ENCODE measurements around the gene COL4A1. TPM values are rescaled to one million over a fixed set of nuclear protein-coding genes. Genes with fewer than 3 reads are reported as not detected.

The COL4A1 gene
- polyA plus RNA-seq, 6 donors from 2014 or later: not detected

- Mint-ChIP-seq H3K36me3 (no peaks in the 10 kb centered on the region), H3K4me3 (no peak overlapping the region), H3K4me1 (no peaks in the 10 kb centered on the region), H3K9me3 (peaks cover 0 to 2% (median 0%) of the 10 kb centered on the region in 7 donors), H3K27me3 (peaks cover 9 to 41% (median 23%) of the 10 kb centered on the region in 3 donors), H3K27ac (no peak overlapping the region)
- ATAC-seq (ENCODE audit: low read depth in 2 of 2): no peak
- DNase-seq: no peak
These were observed 177.9 kb downstream of the COL4A1 start for GRCh38 chr13:110129076-110129475.

- DNase-seq (no peak), ATAC-seq (ENCODE audit: low read depth in 2 of 2) (no peak)
- peaks cover 13 to 41% (median 23%) of the 10 kb centered on the region in 3 donors for H3K27me3 Mint-ChIP-seq
- H3K4me3 Mint-ChIP-seq: no peak overlapping the region
- no peaks in the 10 kb centered on the region for H3K4me1 Mint-ChIP-seq
- H3K9me3 Mint-ChIP-seq: peaks cover 0 to 2% (median 0%) of the 10 kb centered on the region in 7 donors
- H3K27ac Mint-ChIP-seq: no peak overlapping the region
- H3K36me3 Mint-ChIP-seq: no peaks in the 10 kb centered on the region
These were observed 178.4 kb downstream of the COL4A1 start for GRCh38 chr13:110128546-110128945.

GRCh38 chr13:110127986-110128511 is 178.9 kb downstream of the COL4A1 start:
- DNase-seq (no peak), ATAC-seq (ENCODE audit: low read depth in 2 of 2) (no peak)
- no peaks in the 10 kb centered on the region for H3K4me1 Mint-ChIP-seq
- peaks cover 0 to 2% (median 0%) of the 10 kb centered on the region in 7 donors for H3K9me3 Mint-ChIP-seq
- no peak overlapping the region for H3K4me3 Mint-ChIP-seq
- H3K36me3 Mint-ChIP-seq: no peaks in the 10 kb centered on the region
- H3K27me3 Mint-ChIP-seq: peaks cover 13 to 43% (median 23%) of the 10 kb centered on the region in 3 donors
- no peak overlapping the region for H3K27ac Mint-ChIP-seq

- ATAC-seq (ENCODE audit: low read depth in 2 of 2): no peak
- peaks cover 0 to 2% (median 0%) of the 10 kb centered on the region in 7 donors for H3K9me3 Mint-ChIP-seq
These were observed 180.5 kb downstream of the COL4A1 start for GRCh38 chr13:110126391-110126961.

GRCh38 chr13:110125613-110126272 is 181.2 kb downstream of the COL4A1 start:
- peaks cover 23 to 49% (median 25%) of the 10 kb centered on the region in 3 donors for H3K27me3 Mint-ChIP-seq
- no peak for DNase-seq
- H3K9me3 Mint-ChIP-seq: peaks cover 0 to 2% (median 0%) of the 10 kb centered on the region in 7 donors
- no peaks in the 10 kb centered on the region for H3K4me1 Mint-ChIP-seq
- no peak overlapping the region for H3K27ac Mint-ChIP-seq
- H3K36me3 Mint-ChIP-seq: no peaks in the 10 kb centered on the region
- peak overlapping the region in 1 of 8 donors; percentile 10 for H3K4me3 Mint-ChIP-seq
- ATAC-seq (ENCODE audit: low read depth in 2 of 2): no peak

More at GRCh38 chr13:110126391-110126961, 180.5 kb downstream of the COL4A1 start:
- peak overlapping the region in 1 of 6 donors; percentile 12 for H3K27ac Mint-ChIP-seq
- H3K27me3 Mint-ChIP-seq: peaks cover 20 to 48% (median 23%) of the 10 kb centered on the region in 3 donors
- no peak for DNase-seq
- H3K4me3 Mint-ChIP-seq: no peak overlapping the region
- no peaks in the 10 kb centered on the region for H3K36me3 Mint-ChIP-seq
- H3K4me1 Mint-ChIP-seq: no peaks in the 10 kb centered on the region

GRCh38 chr13:110125157-110125556 is 181.8 kb downstream of the COL4A1 start:
- Mint-ChIP-seq H3K27ac (no peak overlapping the region), H3K27me3 (peaks cover 23 to 49% (median 29%) of the 10 kb centered on the region in 3 donors)
- no peak for ATAC-seq (ENCODE audit: low read depth in 2 of 2)

GRCh38 chr13:110124201-110124940 is 182.6 kb downstream of the COL4A1 start:
- Mint-ChIP-seq H3K27ac (no peak overlapping the region), H3K9me3 (peaks cover 0 to 2% (median 0%) of the 10 kb centered on the region in 7 donors), H3K4me1 (no peaks in the 10 kb centered on the region), H3K27me3 (peaks cover 23 to 44% (median 31%) of the 10 kb centered on the region in 3 donors), H3K4me3 (no peak overlapping the region), H3K36me3 (no peaks in the 10 kb centered on the region)
- no peak for DNase-seq
- ATAC-seq (ENCODE audit: low read depth in 2 of 2): no peak

More at GRCh38 chr13:110125157-110125556, 181.8 kb downstream of the COL4A1 start:
- Mint-ChIP-seq H3K9me3 (peaks cover 0 to 2% (median 0%) of the 10 kb centered on the region in 7 donors), H3K4me1 (no peaks in the 10 kb centered on the region), H3K4me3 (no peak overlapping the region), H3K36me3 (no peaks in the 10 kb centered on the region)
- DNase-seq: no peak

- H3K9me3 Mint-ChIP-seq: peaks cover 0 to 2% (median 0%) of the 10 kb centered on the region in 7 donors
- DNase-seq (no peak), ATAC-seq (ENCODE audit: low read depth in 2 of 2) (no peak)
- H3K27me3 Mint-ChIP-seq: peaks cover 23 to 45% (median 31%) of the 10 kb centered on the region in 3 donors
- no peak overlapping the region for H3K27ac Mint-ChIP-seq
- no peak overlapping the region for H3K4me3 Mint-ChIP-seq
- no peaks in the 10 kb centered on the region for H3K4me1 Mint-ChIP-seq
- H3K36me3 Mint-ChIP-seq: no peaks in the 10 kb centered on the region
These were observed 183.7 kb downstream of the COL4A1 start for GRCh38 chr13:110123041-110123809.

- Mint-ChIP-seq H3K9me3 (no peaks in the 10 kb centered on the region), H3K27me3 (peaks cover 21 to 43% (median 39%) of the 10 kb centered on the region in 3 donors), H3K4me3 (no peak overlapping the region), H3K27ac (no peak overlapping the region), H3K36me3 (no peaks in the 10 kb centered on the region), H3K4me1 (peaks cover 0 to under 1% (median 0%) of the 10 kb centered on the region in 3 donors)
- no peak for ATAC-seq (ENCODE audit: low read depth in 2 of 2)
- no peak for DNase-seq
These were observed 185.4 kb downstream of the COL4A1 start for GRCh38 chr13:110121422-110122083.

- peaks cover 21 to 41% (median 37%) of the 10 kb centered on the region in 3 donors for H3K27me3 Mint-ChIP-seq
- no peaks in the 10 kb centered on the region for H3K9me3 Mint-ChIP-seq
- DNase-seq (no peak), ATAC-seq (ENCODE audit: low read depth in 2 of 2) (no peak)
- H3K27ac Mint-ChIP-seq: no peak overlapping the region
- peaks cover 0 to 6% (median 0%) of the 10 kb centered on the region in 3 donors for H3K4me1 Mint-ChIP-seq
- no peaks in the 10 kb centered on the region for H3K36me3 Mint-ChIP-seq
- no peak overlapping the region for H3K4me3 Mint-ChIP-seq
These were observed 186.7 kb downstream of the COL4A1 start for GRCh38 chr13:110119935-110120905.

GRCh38 chr13:110118106-110118505 is 188.9 kb downstream of the COL4A1 start:
- Mint-ChIP-seq H3K4me3 (no peak overlapping the region), H3K27me3 (peaks cover 24 to 38% (median 33%) of the 10 kb centered on the region in 3 donors), H3K27ac (no peak overlapping the region), H3K9me3 (no peaks in the 10 kb centered on the region), H3K36me3 (no peaks in the 10 kb centered on the region), H3K4me1 (peaks cover 0 to 6% (median 0%) of the 10 kb centered on the region in 3 donors)
- DNase-seq: no peak
- ATAC-seq (ENCODE audit: low read depth in 2 of 2): no peak

Data from naive B cell (primary cell).